Natural killer cell (primary cell): Measurements from ENCODE around the gene TAF4. TPM values are rescaled to one million over a fixed set of nuclear protein-coding genes. Genes with fewer than 3 reads are reported as not detected.

Source experiments
- ATAC-seq, 3 donors: fragments of 150-1000 bp in 2 of 3; fragments of 200-7000 bp in 1 of 3; cut with Tn5 transposase; 1 replicate in 1 of 3; 2 replicates in 2 of 3; pipeline ENCODE4 v1.10.0; 2021; ENCODE audit warnings: mild to moderate bottlenecking in 2 of 3, moderate library complexity in 2 of 3
- DNase-seq, 2 donors: peaks; one replicate each; pipeline versions ENCODE4 v3.0.0 to v3.0.0-alpha.2; 2013 to 2021; ENCODE audit warnings: mixed read lengths in 1 of 2
- H3K27ac ChIP-seq: one replicate; pipeline ENCODE4 v1.5.1; 2013; ENCODE audit warnings: mild to moderate bottlenecking, low read length
- H3K27me3 ChIP-seq: one replicate; pipeline ENCODE4 v1.6.1; 2013; ENCODE audit warnings: low read length; ENCODE audit not compliant: control insufficient read depth, insufficient read depth
- H3K36me3 ChIP-seq: one replicate; pipeline ENCODE4 v1.6.1; 2013; ENCODE audit warnings: low read length; ENCODE audit not compliant: control insufficient read depth, insufficient read depth
- H3K4me1 ChIP-seq: one replicate; pipeline ENCODE4 v1.6.1; 2013; ENCODE audit warnings: low read length; ENCODE audit not compliant: control insufficient read depth, insufficient read depth
- H3K4me3 ChIP-seq: one replicate; pipeline ENCODE4 v1.5.1; 2013; ENCODE audit warnings: low read length
- H3K9me3 ChIP-seq: one replicate; pipeline ENCODE4 v1.6.1; 2013; ENCODE audit warnings: low read length; ENCODE audit not compliant: control insufficient read depth, insufficient read depth
- H3K27ac Mint-ChIP-seq, 2 donors: one replicate each; pipeline ENCODE4 v1.8.0; 2022; ENCODE audit warnings: mild to moderate bottlenecking in 2 of 2, mixed read lengths in 2 of 2, moderate library complexity in 1 of 2
- H3K27me3 Mint-ChIP-seq, 2 donors: one replicate each; pipeline ENCODE4 v1.8.0; 2022; ENCODE audit warnings: low read depth in 2 of 2, mixed read lengths in 2 of 2
- H3K36me3 Mint-ChIP-seq: one replicate; pipeline ENCODE4 v1.8.0; 2022; ENCODE audit warnings: mixed read lengths
- H3K4me1 Mint-ChIP-seq, 2 donors: one replicate each; pipeline ENCODE4 v1.8.0; 2022; ENCODE audit warnings: mixed read lengths in 2 of 2
- H3K4me3 Mint-ChIP-seq: one replicate; pipeline ENCODE4 v1.8.0; 2022; ENCODE audit warnings: mild to moderate bottlenecking, moderate library complexity, mixed read lengths
- H3K9me3 Mint-ChIP-seq, 2 donors: one replicate each; pipeline ENCODE4 v1.8.0; 2022; ENCODE audit warnings: mixed read lengths in 2 of 2
- WGBS: methylation state at CpG from one replicate; pipeline ENCODE4 v1.1.7; 2013; ENCODE audit warnings: missing lambda C conversion rate; ENCODE audit not compliant: insufficient coverage; 5-methylcytosine and 5-hydroxymethylcytosine counted together
- intact Hi-C: fragments of 100-400 bp; cut with micrococcal nuclease; formaldehyde crosslinking; loops from one replicate; pipeline ENCODE4 v1.14.2; 2022
- total RNA-seq, 4 donors: library from RNA; stranded (reverse); fragments of 120-200 nt in 1 of 4; gene quantifications; one replicate each; pipeline versions ENCODE4 v1.2.3 to v1.2.4, GENCODE V29; 2013 to 2022
- TF ChIP-seq, protein P1 (sequence below): fragments of 200-600 bp; IDR thresholded peaks from one replicate; pipeline ENCODE4 v1.8.0; 2022; ENCODE audit warnings: antibody characterized with exemption

TAF4 gene
- total RNA-seq, 3 donors from 2014 or later (not counting 1 experiment from before 2014, with no cell fraction given), result 30.0 to 35.1 (median 30.3) TPM

DNA sequence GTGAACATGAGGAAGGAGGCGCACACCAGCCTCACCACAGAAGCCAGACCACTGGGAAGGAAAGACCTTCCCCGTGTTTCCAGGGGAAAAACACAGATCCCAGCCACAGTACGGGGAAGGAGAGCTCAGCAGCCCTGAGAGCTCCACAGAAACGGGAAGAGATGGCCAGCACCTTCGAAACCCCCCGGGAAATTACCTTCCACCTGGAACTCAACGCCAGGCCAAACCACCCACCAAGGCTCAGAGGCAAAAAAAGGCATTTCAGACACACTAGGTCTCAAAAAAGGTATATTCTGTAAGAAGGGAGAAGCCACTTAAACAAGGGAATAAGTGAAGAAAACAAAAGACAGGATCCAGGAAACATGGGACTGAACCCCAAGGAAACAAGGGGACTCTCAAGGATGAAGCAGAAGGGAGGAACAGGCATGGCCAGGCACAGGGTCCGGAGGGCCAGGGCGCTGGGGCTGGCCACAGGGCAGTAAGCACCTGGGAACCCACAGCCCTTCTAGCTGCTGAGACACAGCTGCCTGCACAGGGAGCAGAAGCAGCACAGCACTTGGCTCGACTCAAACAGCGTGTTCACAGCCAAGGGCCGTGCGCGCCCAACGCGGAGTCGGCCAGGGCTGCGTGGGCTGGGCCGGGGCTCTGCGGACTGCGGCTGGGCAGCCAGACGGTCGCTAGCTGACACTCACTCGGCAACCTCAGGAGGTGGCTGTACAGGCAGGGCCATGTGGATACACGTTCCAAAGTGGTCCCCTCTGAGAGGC is 44.6 kb downstream of the TAF4 start:
- intact Hi-C loops, result no loop called here
- Histone ChIP-seq H3K27ac (no peak overlapping the region), H3K27me3 (no peaks in the 10 kb centered on the region), H3K9me3 (no peaks in the 10 kb centered on the region), H3K4me3 (no peak overlapping the region), H3K4me1 (peaks cover 3% of the 10 kb centered on the region), H3K36me3 (no peaks in the 10 kb centered on the region)
- no peak for DNase-seq
- Mint-ChIP-seq H3K4me3 (no peak overlapping the region), H3K36me3 (no peaks in the 10 kb centered on the region), H3K27me3 (no peaks in the 10 kb centered on the region), H3K9me3 (no peaks in the 10 kb centered on the region), H3K27ac (peak overlapping the region in 1 of 2 donors; percentile 6), H3K4me1 (peaks cover 30 to 49% of the 10 kb centered on the region in 2 donors)
- no peak for ATAC-seq
- TF ChIP-seq, protein P1, sequence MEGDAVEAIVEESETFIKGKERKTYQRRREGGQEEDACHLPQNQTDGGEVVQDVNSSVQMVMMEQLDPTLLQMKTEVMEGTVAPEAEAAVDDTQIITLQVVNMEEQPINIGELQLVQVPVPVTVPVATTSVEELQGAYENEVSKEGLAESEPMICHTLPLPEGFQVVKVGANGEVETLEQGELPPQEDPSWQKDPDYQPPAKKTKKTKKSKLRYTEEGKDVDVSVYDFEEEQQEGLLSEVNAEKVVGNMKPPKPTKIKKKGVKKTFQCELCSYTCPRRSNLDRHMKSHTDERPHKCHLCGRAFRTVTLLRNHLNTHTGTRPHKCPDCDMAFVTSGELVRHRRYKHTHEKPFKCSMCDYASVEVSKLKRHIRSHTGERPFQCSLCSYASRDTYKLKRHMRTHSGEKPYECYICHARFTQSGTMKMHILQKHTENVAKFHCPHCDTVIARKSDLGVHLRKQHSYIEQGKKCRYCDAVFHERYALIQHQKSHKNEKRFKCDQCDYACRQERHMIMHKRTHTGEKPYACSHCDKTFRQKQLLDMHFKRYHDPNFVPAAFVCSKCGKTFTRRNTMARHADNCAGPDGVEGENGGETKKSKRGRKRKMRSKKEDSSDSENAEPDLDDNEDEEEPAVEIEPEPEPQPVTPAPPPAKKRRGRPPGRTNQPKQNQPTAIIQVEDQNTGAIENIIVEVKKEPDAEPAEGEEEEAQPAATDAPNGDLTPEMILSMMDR, result no peak
- 90% methylated on average over 24 of the region's 25 CpGs for WGBS

DNA sequence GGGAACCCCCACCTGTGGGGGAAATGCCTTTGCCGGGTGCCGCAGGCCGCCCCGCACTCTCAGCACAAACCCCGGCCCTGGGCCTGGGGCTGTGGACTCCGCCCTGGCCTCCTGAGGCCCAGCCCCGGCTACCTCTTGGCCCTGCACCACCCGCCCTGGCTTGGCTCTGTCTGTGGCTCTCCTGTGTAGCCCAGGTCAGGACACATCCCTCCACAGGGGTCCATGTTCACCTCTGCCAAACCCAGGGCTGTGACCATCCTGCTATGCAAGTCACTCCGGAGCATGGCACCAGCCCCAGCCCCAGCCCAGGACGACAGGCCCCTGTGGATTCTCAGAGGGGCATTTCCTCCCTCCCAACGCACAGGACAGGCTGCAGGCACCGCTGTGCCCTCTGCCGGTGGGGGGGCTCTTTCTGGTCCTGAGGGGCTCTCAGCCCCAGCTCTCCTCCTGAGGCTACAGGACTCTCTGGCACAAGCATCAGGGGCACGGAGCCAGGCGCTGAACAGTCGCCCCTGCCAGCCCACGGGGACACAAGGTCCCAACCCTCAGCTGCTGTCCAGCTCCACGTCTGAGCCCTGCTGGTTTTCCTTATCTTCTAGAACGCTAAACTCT is 45.7 kb downstream of the TAF4 start:
- no peaks in the 10 kb centered on the region for H3K27me3 ChIP-seq
- H3K4me3 ChIP-seq, result no peak overlapping the region
- H3K9me3 Mint-ChIP-seq, result no peaks in the 10 kb centered on the region
- 94% methylated on average over 18 of the region's 19 CpGs for WGBS
- no peaks in the 10 kb centered on the region for H3K27me3 Mint-ChIP-seq
- H3K36me3 ChIP-seq, result no peaks in the 10 kb centered on the region
- ATAC-seq (no peak), DNase-seq (no peak)
- H3K27ac Mint-ChIP-seq, result peak overlapping the region in 1 of 2 donors; percentile 20
- no peak overlapping the region for H3K27ac ChIP-seq
- no peaks in the 10 kb centered on the region for H3K4me1 ChIP-seq
- no peak overlapping the region for H3K4me3 Mint-ChIP-seq
- no peaks in the 10 kb centered on the region for H3K9me3 ChIP-seq
- peaks cover 27 to 45% of the 10 kb centered on the region in 2 donors for H3K4me1 Mint-ChIP-seq
- no peaks in the 10 kb centered on the region for H3K36me3 Mint-ChIP-seq
- intact Hi-C loops, result loop anchor here (10.0 kb wide), 1 partner anchor 365 kb away; the partner anchor contains the start of gene RPS21
- TF ChIP-seq, protein P1, result no peak

GRCh38 chr20:62019144-62019805 is 46.4 kb downstream of the TAF4 start:
- Mint-ChIP-seq H3K36me3 (no peaks in the 10 kb centered on the region), H3K9me3 (no peaks in the 10 kb centered on the region), H3K4me1 (peaks cover 27 to 42% of the 10 kb centered on the region in 2 donors), H3K4me3 (no peak overlapping the region), H3K27ac (peak overlapping the region in 1 of 2 donors; percentile 20), H3K27me3 (no peaks in the 10 kb centered on the region)
- TF ChIP-seq, protein P1, result no peak
- intact Hi-C loops, result loop anchor here (10.0 kb wide), 1 partner anchor 366 kb away; the partner anchor contains the start of gene RPS21
- H3K4me1 ChIP-seq, result no peaks in the 10 kb centered on the region
- H3K4me3 ChIP-seq, result no peak overlapping the region
- ATAC-seq (no peak), DNase-seq (no peak)
- WGBS, result 90% methylated on average over 17 of the region's 19 CpGs
- H3K9me3 ChIP-seq, result no peaks in the 10 kb centered on the region
- H3K36me3 ChIP-seq, result no peaks in the 10 kb centered on the region
- no peaks in the 10 kb centered on the region for H3K27me3 ChIP-seq
- no peak overlapping the region for H3K27ac ChIP-seq
